Activated naive CD8-positive, alpha-beta T cell treated with anti-CD3 and anti-CD28 coated beads for 36 hours (primary cell): Measurements from ENCODE around the gene CCNE1. TPM values are rescaled to one million over a fixed set of nuclear protein-coding genes. Genes with fewer than 3 reads are reported as not detected.
"Not testable (repeated sequence)": the region's sequence is repeated elsewhere in the genome, so short reads cannot be mapped to it uniquely, and the experiment has no call there.

Experiments
- DNase-seq: peaks from one replicate; pipeline ENCODE4 v3.0.0; 2021
- H3K27ac Mint-ChIP-seq: one replicate; pipeline ENCODE4 v1.8.0; 2022; ENCODE audit warnings: mild to moderate bottlenecking, moderate library complexity, mixed read lengths
- H3K27me3 Mint-ChIP-seq: one replicate; pipeline ENCODE4 v1.8.0; 2022; ENCODE audit warnings: mild to moderate bottlenecking, mixed read lengths
- H3K36me3 Mint-ChIP-seq: one replicate; pipeline ENCODE4 v1.8.0; 2021; ENCODE audit warnings: mild to moderate bottlenecking, mixed read lengths
- H3K4me1 Mint-ChIP-seq: one replicate; pipeline ENCODE4 v1.8.0; 2021; ENCODE audit warnings: mixed read lengths
- H3K4me3 Mint-ChIP-seq: one replicate; pipeline ENCODE4 v1.8.0; 2022; ENCODE audit warnings: mild to moderate bottlenecking, moderate library complexity, mixed read lengths
- H3K9me3 Mint-ChIP-seq: one replicate; pipeline ENCODE4 v1.8.0; 2022; ENCODE audit warnings: mixed read lengths
- total RNA-seq, 2 experiments: library from RNA; stranded (reverse); gene quantifications; one replicate each; pipeline ENCODE4 v1.2.3, GENCODE V29; 2021

Gene CCNE1
- total RNA-seq, 2 experiments from 2014 or later, result 36.9 to 38.4 TPM

- no peak for DNase-seq
- H3K27me3 Mint-ChIP-seq, result no peaks in the 10 kb centered on the region
- H3K9me3 Mint-ChIP-seq, result no peaks in the 10 kb centered on the region
- peaks cover 2% of the 10 kb centered on the region for H3K4me1 Mint-ChIP-seq
- no peak overlapping the region for H3K4me3 Mint-ChIP-seq
- no peaks in the 10 kb centered on the region for H3K36me3 Mint-ChIP-seq
- no peak overlapping the region for H3K27ac Mint-ChIP-seq
These were observed 30.2 kb upstream of the CCNE1 start for GRCh38 chr19:29781386-29782259.

GRCh38 chr19:29782260-29782580 lies 29.6 kb upstream of the CCNE1 start:
- Mint-ChIP-seq H3K27me3 (no peaks in the 10 kb centered on the region), H3K27ac (no peak overlapping the region), H3K4me3 (no peak overlapping the region), H3K4me1 (peaks cover 2% of the 10 kb centered on the region), H3K9me3 (no peaks in the 10 kb centered on the region), H3K36me3 (no peaks in the 10 kb centered on the region)
- no peak for DNase-seq

- Mint-ChIP-seq H3K27ac (no peak overlapping the region), H3K4me1 (peaks cover 2% of the 10 kb centered on the region), H3K36me3 (no peaks in the 10 kb centered on the region), H3K27me3 (no peaks in the 10 kb centered on the region), H3K9me3 (no peaks in the 10 kb centered on the region), H3K4me3 (no peak overlapping the region)
- DNase-seq, result no peak
These were observed 28.1 kb upstream of the CCNE1 start for GRCh38 chr19:29783627-29784190.

- peaks cover 2% of the 10 kb centered on the region for H3K4me1 Mint-ChIP-seq
- no peaks in the 10 kb centered on the region for H3K36me3 Mint-ChIP-seq
- no peak overlapping the region for H3K4me3 Mint-ChIP-seq
- no peaks in the 10 kb centered on the region for H3K27me3 Mint-ChIP-seq
- H3K9me3 Mint-ChIP-seq, result no peaks in the 10 kb centered on the region
- H3K27ac Mint-ChIP-seq, result no peak overlapping the region
- no peak for DNase-seq
These were observed 27.1 kb upstream of the CCNE1 start for GRCh38 chr19:29784598-29785223.

GRCh38 chr19:29785360-29785759 lies 26.4 kb upstream of the CCNE1 start:
- Mint-ChIP-seq H3K36me3 (no peaks in the 10 kb centered on the region), H3K4me3 (no peak overlapping the region), H3K4me1 (peaks cover 2% of the 10 kb centered on the region), H3K27me3 (no peaks in the 10 kb centered on the region), H3K9me3 (no peaks in the 10 kb centered on the region), H3K27ac (no peak overlapping the region)
- DNase-seq, result no peak

GRCh38 chr19:29785955-29786589 lies 25.7 kb upstream of the CCNE1 start:
- Mint-ChIP-seq H3K27me3 (no peaks in the 10 kb centered on the region), H3K27ac (no peak overlapping the region), H3K4me1 (peaks cover 2% of the 10 kb centered on the region), H3K36me3 (no peaks in the 10 kb centered on the region), H3K4me3 (no peak overlapping the region), H3K9me3 (no peaks in the 10 kb centered on the region)
- DNase-seq, result peak; percentile 16

GRCh38 chr19:29787281-29787680 lies 24.5 kb upstream of the CCNE1 start:
- H3K4me1 Mint-ChIP-seq, result peaks cover 2% of the 10 kb centered on the region
- H3K4me3 Mint-ChIP-seq, result no peak overlapping the region
- no peak for DNase-seq
- no peak overlapping the region for H3K27ac Mint-ChIP-seq
- H3K36me3 Mint-ChIP-seq, result no peaks in the 10 kb centered on the region
- no peaks in the 10 kb centered on the region for H3K27me3 Mint-ChIP-seq
- H3K9me3 Mint-ChIP-seq, result no peaks in the 10 kb centered on the region

- Mint-ChIP-seq H3K4me1 (peaks cover 2% of the 10 kb centered on the region), H3K9me3 (no peaks in the 10 kb centered on the region), H3K36me3 (no peaks in the 10 kb centered on the region), H3K27ac (no peak overlapping the region), H3K27me3 (no peaks in the 10 kb centered on the region), H3K4me3 (no peak overlapping the region)
- no peak for DNase-seq
These were observed 22.8 kb upstream of the CCNE1 start for GRCh38 chr19:29789007-29789406.

GRCh38 chr19:29793116-29793727 lies 18.6 kb upstream of the CCNE1 start:
- H3K9me3 Mint-ChIP-seq, result no peaks in the 10 kb centered on the region
- DNase-seq, result no peak

GRCh38 chr19:29794490-29794889 lies 17.3 kb upstream of the CCNE1 start:
- H3K27me3 Mint-ChIP-seq, DNase-seq, H3K9me3 Mint-ChIP-seq, H3K27ac Mint-ChIP-seq, H3K4me3 Mint-ChIP-seq, H3K36me3 Mint-ChIP-seq, H3K4me1 Mint-ChIP-seq: not testable (repeated sequence)

More at GRCh38 chr19:29793116-29793727, 18.6 kb upstream of the CCNE1 start:
- H3K4me1 Mint-ChIP-seq, result peaks cover 3% of the 10 kb centered on the region
- H3K4me3 Mint-ChIP-seq, result no peak overlapping the region
- H3K27me3 Mint-ChIP-seq, result no peaks in the 10 kb centered on the region
- H3K27ac Mint-ChIP-seq, result no peak overlapping the region
- no peaks in the 10 kb centered on the region for H3K36me3 Mint-ChIP-seq

- Mint-ChIP-seq H3K27ac (no peak overlapping the region), H3K4me1 (peaks cover 3% of the 10 kb centered on the region), H3K9me3 (no peaks in the 10 kb centered on the region), H3K36me3 (no peaks in the 10 kb centered on the region), H3K27me3 (no peaks in the 10 kb centered on the region), H3K4me3 (no peak overlapping the region)
- DNase-seq, result no peak
These were observed 16.2 kb upstream of the CCNE1 start for GRCh38 chr19:29795461-29796172.

- no peak for DNase-seq
- Mint-ChIP-seq H3K9me3 (no peaks in the 10 kb centered on the region), H3K4me3 (no peak overlapping the region), H3K36me3 (no peaks in the 10 kb centered on the region), H3K27ac (no peak overlapping the region), H3K27me3 (no peaks in the 10 kb centered on the region), H3K4me1 (peaks cover 3% of the 10 kb centered on the region)
These were observed 15.6 kb upstream of the CCNE1 start for GRCh38 chr19:29796173-29796573.

- Mint-ChIP-seq H3K27me3 (no peaks in the 10 kb centered on the region), H3K27ac (no peak overlapping the region), H3K4me3 (no peak overlapping the region), H3K9me3 (no peaks in the 10 kb centered on the region), H3K36me3 (no peaks in the 10 kb centered on the region), H3K4me1 (peaks cover 3% of the 10 kb centered on the region)
- DNase-seq, result no peak
These were observed 12.9 kb upstream of the CCNE1 start for GRCh38 chr19:29798774-29799497.
